ENCODE measurements around the gene PDE11A. TPM values are rescaled to one million over a fixed set of nuclear protein-coding genes. Genes with fewer than 3 reads are reported as not detected.

PDE11A gene
- total RNA-seq, 6 experiments from 2014 or later = 1.2 to 3.1 (median 1.4) TPM

DNA sequence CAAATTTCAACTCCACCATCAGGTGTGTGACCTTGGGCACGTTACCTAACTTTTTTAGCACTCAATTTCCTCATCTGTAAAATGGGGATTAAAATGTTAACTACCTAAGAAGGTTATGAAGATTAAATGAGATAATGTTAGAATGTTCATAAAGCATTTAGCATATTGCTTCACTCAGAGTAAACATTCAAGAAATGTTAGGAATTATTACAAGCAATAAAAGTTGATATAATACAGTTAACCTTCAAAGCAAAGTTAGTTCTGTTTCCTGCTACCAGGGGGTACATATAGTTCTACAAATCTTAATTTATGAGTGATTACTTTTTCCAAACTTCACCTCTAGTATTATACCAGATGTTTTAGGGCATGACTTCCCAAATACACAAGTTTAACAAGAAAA, 254.2 kb downstream of the PDE11A start:
- no peak for TF ChIP-seq CTCF (IDR thresholded peaks at IDR 0.05)
- Mint-ChIP-seq H3K27me3 (ENCODE audit: insufficient read depth) (no peaks in the 10 kb centered on the region), H3K4me1 (ENCODE audit: low read depth) (no peaks in the 10 kb centered on the region), H3K9me3 (no peaks in the 10 kb centered on the region), H3K4me3 (no peak overlapping the region), H3K27ac (no peak overlapping the region), H3K36me3 (ENCODE audit: low read depth) (no peaks in the 10 kb centered on the region)
- no peak for DNase-seq

DNA sequence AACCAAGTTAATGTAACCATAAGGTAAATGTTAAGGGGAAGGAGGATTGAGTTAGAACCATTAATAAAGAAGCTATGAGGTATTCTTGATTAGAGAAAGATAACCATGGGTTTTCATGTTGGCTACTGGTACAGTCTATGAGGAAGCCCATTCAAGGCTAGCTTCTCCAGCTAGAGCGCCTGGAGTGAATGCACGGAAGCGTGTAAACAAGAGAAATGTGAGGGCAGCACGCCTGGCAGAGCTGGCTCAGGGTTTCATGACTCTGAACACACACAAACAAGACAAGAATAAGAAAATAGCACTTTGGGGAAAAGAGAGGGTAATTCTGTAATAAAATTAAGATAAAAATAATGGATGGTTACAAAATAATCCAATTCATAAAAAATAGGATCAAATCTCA, 255.3 kb downstream of the PDE11A start:
- Mint-ChIP-seq H3K4me1 (ENCODE audit: low read depth) (no peaks in the 10 kb centered on the region), H3K36me3 (ENCODE audit: low read depth) (no peaks in the 10 kb centered on the region), H3K4me3 (no peak overlapping the region), H3K27ac (no peak overlapping the region), H3K9me3 (no peaks in the 10 kb centered on the region), H3K27me3 (ENCODE audit: insufficient read depth) (no peaks in the 10 kb centered on the region)
- no peak for TF ChIP-seq CTCF (IDR thresholded peaks at IDR 0.05)
- no peak for DNase-seq

DNA sequence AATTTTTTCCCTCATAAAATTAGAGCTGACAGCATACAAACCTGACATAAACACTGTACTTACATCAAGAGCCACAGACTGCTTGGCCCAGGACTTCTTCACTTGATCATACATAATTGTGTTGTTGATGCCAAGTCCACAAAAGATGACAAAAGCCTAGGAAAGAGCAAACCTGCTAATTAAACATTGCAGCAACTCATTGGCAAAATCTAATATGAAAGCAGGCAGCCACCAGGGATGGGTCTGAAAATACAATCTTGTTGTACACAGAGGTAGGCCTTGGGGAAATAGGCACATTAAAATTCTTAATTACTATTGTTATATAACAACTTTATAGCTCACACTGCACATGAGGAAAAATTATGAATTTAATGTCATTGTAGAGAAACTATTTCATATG, 255.8 kb downstream of the PDE11A start:
- no peaks in the 10 kb centered on the region for H3K36me3 Mint-ChIP-seq (ENCODE audit: low read depth)
- no peak for TF ChIP-seq CTCF (IDR thresholded peaks at IDR 0.05)
- H3K27ac Mint-ChIP-seq = no peak overlapping the region

DNA sequence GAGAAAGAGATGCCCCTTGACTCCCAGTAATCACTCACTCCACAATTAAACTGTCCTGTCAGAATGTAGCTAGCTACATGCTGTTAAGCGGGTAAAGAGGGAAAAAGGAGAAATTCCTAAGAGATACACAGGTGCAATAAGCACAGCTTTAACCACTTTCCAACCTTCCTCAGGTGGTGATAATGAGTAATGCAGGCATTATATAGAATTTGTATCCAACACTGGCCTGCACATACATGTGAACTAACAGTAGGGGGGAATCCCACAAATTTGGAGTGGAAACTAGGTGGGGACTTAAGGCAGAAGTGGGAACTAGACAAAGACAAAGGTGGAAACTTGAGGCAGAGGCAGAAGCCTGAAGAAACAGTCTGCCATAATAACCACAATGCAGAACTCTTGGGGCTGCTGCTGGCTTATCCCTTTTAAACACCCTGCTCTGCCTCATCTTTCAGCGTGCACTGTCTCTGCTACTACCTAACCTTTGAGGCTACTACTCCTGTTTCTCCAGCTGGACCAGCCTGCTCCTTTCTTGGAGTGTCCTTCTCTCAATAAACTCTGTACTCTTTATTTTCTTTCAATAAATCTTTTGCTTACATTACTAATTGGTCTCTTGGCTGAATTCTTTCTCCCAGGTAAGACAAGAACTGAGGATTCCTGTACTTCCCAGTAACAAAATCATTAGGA, 259.7 kb downstream of the PDE11A start:
- no peak; the same call in 1 of the 2 replicates for TF ChIP-seq CTCF (IDR thresholded peaks at IDR 0.05)
- Mint-ChIP-seq H3K27ac (no peak overlapping the region), H3K36me3 (ENCODE audit: low read depth) (no peaks in the 10 kb centered on the region), H3K4me1 (ENCODE audit: low read depth) (no peaks in the 10 kb centered on the region; the same call in 1 of the 2 replicates), H3K4me3 (no peak overlapping the region), H3K9me3 (no peaks in the 10 kb centered on the region), H3K27me3 (ENCODE audit: insufficient read depth) (no peaks in the 10 kb centered on the region; the same call in 1 of the 2 replicates)
- no peak for DNase-seq

More for the DNA sequence above, 255.8 kb downstream of the PDE11A start:
- H3K9me3 Mint-ChIP-seq = no peaks in the 10 kb centered on the region
- DNase-seq = no peak
- H3K27me3 Mint-ChIP-seq (ENCODE audit: insufficient read depth) = no peaks in the 10 kb centered on the region
- no peaks in the 10 kb centered on the region for H3K4me1 Mint-ChIP-seq (ENCODE audit: low read depth)
- no peak overlapping the region for H3K4me3 Mint-ChIP-seq

- no peak for DNase-seq
- no peak for TF ChIP-seq CTCF (IDR thresholded peaks at IDR 0.05)
- peaks cover under 1% of the 10 kb centered on the region; the same call in 1 of the 2 replicates for H3K4me1 Mint-ChIP-seq (ENCODE audit: low read depth)
Measured at GRCh38 chr2:177810906-177811305, 261.7 kb downstream of the PDE11A start.

More at GRCh38 chr2:177810906-177811305, 261.7 kb downstream of the PDE11A start:
- Mint-ChIP-seq H3K36me3 (ENCODE audit: low read depth) (no peaks in the 10 kb centered on the region), H3K27ac (no peak overlapping the region), H3K4me3 (no peak overlapping the region), H3K27me3 (ENCODE audit: insufficient read depth) (no peaks in the 10 kb centered on the region; the same call in 1 of the 2 replicates), H3K9me3 (no peaks in the 10 kb centered on the region)

All from HFFc6 (cell line).